Endodermal cell (in vitro differentiated cells): Measurements from ENCODE around the gene KLKB1. TPM values are rescaled to one million over a fixed set of nuclear protein-coding genes. Genes with fewer than 3 reads are reported as not detected.
"Not testable (repeated sequence)": the region's sequence is repeated elsewhere in the genome, so short reads cannot be mapped to it uniquely, and the experiment has no call there.

Source experiments
- DNase-seq: peaks from one replicate; pipeline ENCODE4 v3.0.0-alpha.2; 2017
- H3K27ac ChIP-seq: 2 replicates; pipeline ENCODE4 v1.5.1; 2013; ENCODE audit warnings: mild to moderate bottlenecking, low read depth, low read length, moderate library complexity
- H3K27me3 ChIP-seq: 2 replicates; pipeline ENCODE4 v1.6.1; 2013; ENCODE audit warnings: mild to moderate bottlenecking, low read length, moderate library complexity; ENCODE audit not compliant: insufficient read depth, control insufficient read depth, poor library complexity, severe bottlenecking
- H3K36me3 ChIP-seq: 2 replicates; pipeline ENCODE4 v1.7.0; 2013; ENCODE audit warnings: mild to moderate bottlenecking, low read length, moderate library complexity; ENCODE audit not compliant: control insufficient read depth, insufficient read depth
- H3K4me1 ChIP-seq: one replicate; pipeline ENCODE4 v1.7.0; 2013; ENCODE audit warnings: low read length; ENCODE audit not compliant: control insufficient read depth, insufficient read depth
- H3K4me3 ChIP-seq: 2 replicates; pipeline ENCODE4 v1.5.1; 2013; ENCODE audit warnings: mild to moderate bottlenecking, low read length, moderate library complexity
- H3K9ac ChIP-seq: 2 replicates; pipeline ENCODE4 v1.6.1; 2013; ENCODE audit warnings: mild to moderate bottlenecking, low read length, moderate library complexity; ENCODE audit not compliant: poor library complexity, severe bottlenecking; ENCODE audit errors: extremely low read depth
- H3K9me3 ChIP-seq: 2 replicates; pipeline ENCODE4 v1.6.1; 2013; ENCODE audit warnings: mild to moderate bottlenecking, low read length, moderate library complexity; ENCODE audit not compliant: control insufficient read depth
- H3K27ac Mint-ChIP-seq: 2 replicates; pipeline ENCODE4 v1.8.0; 2020; ENCODE audit warnings: mixed read lengths
- H3K27me3 Mint-ChIP-seq: 2 replicates; pipeline ENCODE4 v1.8.0; 2021; ENCODE audit warnings: mild to moderate bottlenecking, mixed read lengths; ENCODE audit not compliant: insufficient read depth
- H3K36me3 Mint-ChIP-seq: 2 replicates; pipeline ENCODE4 v1.8.0; 2020; ENCODE audit warnings: low read depth, mixed read lengths
- H3K4me1 Mint-ChIP-seq: 2 replicates; pipeline ENCODE4 v1.8.0; 2020; ENCODE audit warnings: mixed read lengths
- H3K4me3 Mint-ChIP-seq: 2 replicates; pipeline ENCODE4 v1.8.0; 2020; ENCODE audit warnings: mild to moderate bottlenecking, moderate library complexity, mixed read lengths
- H3K9me3 Mint-ChIP-seq: 2 replicates; pipeline ENCODE4 v1.8.0; 2020; ENCODE audit warnings: mild to moderate bottlenecking, mixed read lengths
- CTCF ChIP-seq: fragments of 200-600 bp; sonication (generic); conservative IDR thresholded peaks from 2 replicates; pipeline ENCODE4 v1.5.0; 2021; ENCODE audit warnings: antibody characterized with exemption, mild to moderate bottlenecking
- WGBS, 2 experiments: methylation state at CpG; one replicate each; pipeline versions ENCODE4 v1.1.5 to v1.1.7; 2013; ENCODE audit warnings: missing lambda C conversion rate in 2 of 2, mixed read lengths in 1 of 2; ENCODE audit not compliant: insufficient coverage in 1 of 2, insufficient read length in 1 of 2; 5-methylcytosine and 5-hydroxymethylcytosine counted together
- total RNA-seq, 2 donors: library from RNA; stranded (reverse); fragmentation: NEBNext Ultra II Directional in 1 of 2; extraction: Animal tissue kit (Norgen Biotek cat#: 25700) in 1 of 2; gene quantifications; 2 replicates in 1 of 2; 3 replicates in 1 of 2; pipeline ENCODE4 v1.2.1, GENCODE V29; 2021

The KLKB1 gene
- total RNA-seq, 2 donors from 2014 or later = 9.5 to 11.9 TPM

GRCh38 chr4:186272699-186273391 lies 45.5 kb downstream of the KLKB1 start:
- H3K4me1 ChIP-seq = no peaks in the 10 kb centered on the region
- Mint-ChIP-seq H3K9me3 (no peaks in the 10 kb centered on the region), H3K4me3 (no peak overlapping the region), H3K27ac (no peak overlapping the region), H3K4me1 (no peaks in the 10 kb centered on the region), H3K27me3 (no peaks in the 10 kb centered on the region), H3K36me3 (no peaks in the 10 kb centered on the region)
- H3K36me3 ChIP-seq = no peaks in the 10 kb centered on the region
- no peak overlapping the region for H3K4me3 ChIP-seq
- H3K27me3 ChIP-seq = no peaks in the 10 kb centered on the region
- no peak overlapping the region for H3K9ac ChIP-seq
- DNase-seq = no peak
- no peaks in the 10 kb centered on the region for H3K9me3 ChIP-seq
- no peak overlapping the region for H3K27ac ChIP-seq
- WGBS, 2 experiments = 97 to 100% methylated on average over 3 to 4 of the region's 4 CpGs
- TF ChIP-seq CTCF = no peak

GRCh38 chr4:186273392-186273789 lies 46.1 kb downstream of the KLKB1 start:
- not testable (repeated sequence) for H3K9me3 Mint-ChIP-seq, H3K9me3 ChIP-seq, H3K9ac ChIP-seq, DNase-seq, H3K27ac ChIP-seq, H3K4me1 Mint-ChIP-seq, H3K36me3 ChIP-seq, H3K4me3 ChIP-seq, H3K4me3 Mint-ChIP-seq, H3K36me3 Mint-ChIP-seq, H3K27me3 ChIP-seq, H3K27ac Mint-ChIP-seq, H3K4me1 ChIP-seq, H3K27me3 Mint-ChIP-seq
- 96 to 100% methylated on average over 4 to 5 of the region's 5 CpGs for WGBS, 2 experiments

GRCh38 chr4:186283311-186283710 lies 56.0 kb downstream of the KLKB1 start:
- no peaks in the 10 kb centered on the region for H3K27me3 Mint-ChIP-seq
- H3K4me1 ChIP-seq = no peaks in the 10 kb centered on the region
- DNase-seq = no peak
- no peak overlapping the region for H3K4me3 Mint-ChIP-seq
- TF ChIP-seq CTCF = no peak
- H3K36me3 ChIP-seq = no peaks in the 10 kb centered on the region
- H3K36me3 Mint-ChIP-seq = no peaks in the 10 kb centered on the region
- no peaks in the 10 kb centered on the region for H3K27me3 ChIP-seq
- H3K9me3 ChIP-seq = no peaks in the 10 kb centered on the region
- H3K4me3 ChIP-seq = no peak overlapping the region
- no peak overlapping the region for H3K27ac Mint-ChIP-seq
- H3K9ac ChIP-seq = no peak overlapping the region
- no peaks in the 10 kb centered on the region for H3K9me3 Mint-ChIP-seq
- 87 to 97% methylated on average over 3 to 5 of the region's 5 CpGs for WGBS, 2 experiments
- H3K27ac ChIP-seq = no peak overlapping the region
- no peaks in the 10 kb centered on the region for H3K4me1 Mint-ChIP-seq

- Histone ChIP-seq H3K36me3 (no peaks in the 10 kb centered on the region), H3K4me1 (no peaks in the 10 kb centered on the region), H3K27me3 (no peaks in the 10 kb centered on the region), H3K9me3 (no peaks in the 10 kb centered on the region), H3K4me3 (no peak overlapping the region), H3K27ac (no peak overlapping the region), H3K9ac (no peak overlapping the region)
- 92 to 100% methylated on average over 3 to 11 of the region's 12 CpGs for WGBS, 2 experiments
- no peak for DNase-seq
- no peaks in the 10 kb centered on the region for H3K9me3 Mint-ChIP-seq
- H3K27me3 Mint-ChIP-seq = no peaks in the 10 kb centered on the region
- no peak for TF ChIP-seq CTCF
- H3K4me3 Mint-ChIP-seq = no peak overlapping the region
- H3K36me3 Mint-ChIP-seq = no peaks in the 10 kb centered on the region
- H3K27ac Mint-ChIP-seq = no peak overlapping the region
- H3K4me1 Mint-ChIP-seq = no peaks in the 10 kb centered on the region
Measured at GRCh38 chr4:186285147-186285546, 57.8 kb downstream of the KLKB1 start.
